Measurements from ENCODE around the gene CLOCK. TPM values are rescaled to one million over a fixed set of nuclear protein-coding genes. Genes with fewer than 3 reads are reported as not detected.

Gene CLOCK
- total RNA-seq, 4 donors from 2014 or later = 18.7 to 30.4 (median 27.0) TPM

GRCh38 chr4:55395218-55395528 lies 151.5 kb downstream of the CLOCK start:
- DNase-seq (ENCODE audit: low spot score) (no peak), ATAC-seq (ENCODE audit: low FRiP score) (no peak)
- TF ChIP-seq, protein P1, sequence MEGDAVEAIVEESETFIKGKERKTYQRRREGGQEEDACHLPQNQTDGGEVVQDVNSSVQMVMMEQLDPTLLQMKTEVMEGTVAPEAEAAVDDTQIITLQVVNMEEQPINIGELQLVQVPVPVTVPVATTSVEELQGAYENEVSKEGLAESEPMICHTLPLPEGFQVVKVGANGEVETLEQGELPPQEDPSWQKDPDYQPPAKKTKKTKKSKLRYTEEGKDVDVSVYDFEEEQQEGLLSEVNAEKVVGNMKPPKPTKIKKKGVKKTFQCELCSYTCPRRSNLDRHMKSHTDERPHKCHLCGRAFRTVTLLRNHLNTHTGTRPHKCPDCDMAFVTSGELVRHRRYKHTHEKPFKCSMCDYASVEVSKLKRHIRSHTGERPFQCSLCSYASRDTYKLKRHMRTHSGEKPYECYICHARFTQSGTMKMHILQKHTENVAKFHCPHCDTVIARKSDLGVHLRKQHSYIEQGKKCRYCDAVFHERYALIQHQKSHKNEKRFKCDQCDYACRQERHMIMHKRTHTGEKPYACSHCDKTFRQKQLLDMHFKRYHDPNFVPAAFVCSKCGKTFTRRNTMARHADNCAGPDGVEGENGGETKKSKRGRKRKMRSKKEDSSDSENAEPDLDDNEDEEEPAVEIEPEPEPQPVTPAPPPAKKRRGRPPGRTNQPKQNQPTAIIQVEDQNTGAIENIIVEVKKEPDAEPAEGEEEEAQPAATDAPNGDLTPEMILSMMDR (IDR thresholded peaks at IDR 0.05) = no peak

- TF ChIP-seq, protein P1 (IDR thresholded peaks at IDR 0.05) = no peak
- no peak for DNase-seq (ENCODE audit: low spot score)
- ATAC-seq (ENCODE audit: low FRiP score) = no peak
Measured at GRCh38 chr4:55393461-55394320, 153.0 kb downstream of the CLOCK start.

DNA sequence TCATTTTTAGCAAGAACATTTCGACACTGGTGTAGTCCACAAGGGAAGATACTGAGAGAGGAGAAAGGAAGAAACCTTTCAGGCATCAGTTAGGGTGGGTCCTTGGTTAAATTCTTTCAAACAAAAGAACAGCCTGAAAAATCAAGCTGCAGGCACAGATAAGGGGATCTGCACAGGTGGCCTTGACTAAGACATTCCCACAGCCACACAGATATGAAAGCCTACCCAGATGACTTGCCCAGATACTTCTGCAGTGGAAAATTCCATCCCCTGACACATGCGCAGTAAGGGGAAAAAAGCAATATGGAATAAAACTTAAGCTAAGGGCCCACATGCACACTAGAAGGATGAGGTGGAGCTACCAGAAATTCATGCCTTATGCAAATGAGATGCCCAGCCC lies 159.9 kb downstream of the CLOCK start:
- DNase-seq (ENCODE audit: low spot score) (no peak), ATAC-seq (ENCODE audit: low FRiP score) (no peak)
- TF ChIP-seq, protein P1 (IDR thresholded peaks at IDR 0.05) = no peak

DNA sequence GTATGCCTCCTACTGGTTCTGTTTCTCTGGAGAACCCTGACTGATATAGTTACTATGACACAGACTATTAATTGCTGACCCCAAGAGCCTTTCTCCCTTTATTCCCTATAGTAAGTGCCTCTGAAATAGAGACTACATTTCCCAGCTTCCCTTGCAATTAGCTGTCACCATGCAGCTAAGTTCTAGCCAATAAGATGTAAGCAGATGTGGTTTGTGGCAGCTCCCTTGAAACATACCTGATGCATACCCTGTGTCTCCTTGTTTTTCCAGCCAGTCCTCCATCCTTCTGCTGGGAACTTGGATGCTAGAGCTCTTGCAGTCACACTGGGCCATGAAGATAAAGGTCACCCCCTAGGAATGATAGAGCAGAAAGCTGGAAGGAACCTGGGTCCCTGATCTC lies 160.6 kb downstream of the CLOCK start:
- no peak for ATAC-seq (ENCODE audit: low FRiP score)
- TF ChIP-seq, protein P1 (IDR thresholded peaks at IDR 0.05) = no peak
- no peak for DNase-seq (ENCODE audit: low spot score)

DNA sequence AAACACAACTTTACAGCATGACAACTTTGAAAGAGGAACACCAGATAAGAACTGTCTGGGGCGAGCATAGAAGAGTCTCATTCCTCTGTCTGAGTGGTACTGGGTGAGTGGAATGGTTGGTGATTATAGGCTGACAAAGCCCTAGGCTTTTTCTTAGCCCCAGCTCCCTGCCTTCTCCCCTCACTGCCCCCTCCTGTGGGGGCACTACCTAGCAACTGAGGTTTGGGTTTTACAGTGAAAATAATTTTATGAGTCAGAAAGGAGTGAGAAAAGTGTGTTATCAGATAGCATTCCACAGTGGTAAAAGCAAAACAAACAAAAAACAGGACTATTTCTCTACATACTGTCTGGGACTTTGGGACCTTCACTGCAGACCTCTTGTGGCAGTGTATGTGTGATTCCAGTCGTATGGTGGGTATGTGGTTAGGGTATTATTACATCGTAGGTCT lies 161.5 kb downstream of the CLOCK start:
- TF ChIP-seq, protein P1 (IDR thresholded peaks at IDR 0.05) = no peak
- ATAC-seq (ENCODE audit: low FRiP score) (no peak), DNase-seq (ENCODE audit: low spot score) (no peak)

DNA sequence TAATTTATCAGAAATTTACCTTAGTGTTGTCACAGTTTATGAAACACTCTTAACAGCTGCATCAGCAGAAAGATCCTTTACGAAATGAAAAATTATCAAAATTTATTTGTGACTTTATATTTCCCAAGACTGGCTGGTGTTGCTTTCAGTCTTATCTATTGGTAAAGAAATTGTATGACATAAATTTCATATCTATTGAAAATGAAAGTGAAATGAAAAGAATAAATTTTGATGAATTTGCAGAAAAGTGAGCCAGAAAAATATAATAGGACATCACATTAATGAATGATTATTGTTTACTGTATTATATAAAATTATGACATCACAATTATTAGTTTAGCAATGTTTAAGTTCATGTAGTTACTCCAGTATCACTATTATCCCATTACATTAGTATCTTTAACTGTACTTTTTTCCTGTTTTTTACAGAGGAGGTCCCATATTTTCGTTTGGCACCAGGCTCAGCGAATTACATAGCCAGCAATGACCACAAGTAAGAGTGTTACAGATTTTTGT lies 164.2 kb downstream of the CLOCK start:
- DNase-seq (ENCODE audit: low spot score) (no peak), ATAC-seq (ENCODE audit: low FRiP score) (no peak)
- TF ChIP-seq, protein P1 (IDR thresholded peaks at IDR 0.05) = no peak

DNA sequence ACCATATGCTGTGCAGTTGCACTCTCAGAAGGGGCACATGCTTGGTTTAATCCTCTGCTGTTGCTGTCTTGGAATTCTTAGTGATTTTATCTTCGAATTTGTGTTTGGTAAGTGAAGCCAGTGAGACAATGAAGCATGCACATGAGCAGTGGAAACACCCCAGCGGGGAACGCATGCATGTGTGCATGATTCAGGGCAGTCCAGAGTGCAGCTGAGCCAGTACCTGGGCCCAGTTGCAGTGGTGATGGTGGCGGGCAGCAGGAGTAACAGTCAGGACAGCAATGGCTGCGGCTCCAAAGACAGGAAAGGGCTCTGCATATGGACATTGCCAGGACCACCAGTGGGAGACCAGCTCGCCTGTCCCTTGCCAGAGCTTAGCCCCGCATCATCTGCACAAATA lies 165.2 kb downstream of the CLOCK start:
- TF ChIP-seq, protein P1 (IDR thresholded peaks at IDR 0.05) = no peak
- ATAC-seq (ENCODE audit: low FRiP score) = no peak
- DNase-seq (ENCODE audit: low spot score) = no peak

Measured in omental fat pad (tissue), 4 donors.